ENCODE data around the gene NXN. TPM values are rescaled to one million over a fixed set of nuclear protein-coding genes. Genes with fewer than 3 reads are reported as not detected.
"Not testable (repeated sequence)": the region's sequence is repeated elsewhere in the genome, so short reads cannot be mapped to it uniquely, and the experiment has no call there.

The NXN gene
- total RNA-seq, 2 donors from 2014 or later: 24.4 TPM

- 76% methylated on average over 19 of the region's 19 CpGs for WGBS, 2 donors
These were observed 149.2 kb downstream of the NXN start for GRCh38 chr17:830381-830780.

GRCh38 chr17:829614-830013 is 150.0 kb downstream of the NXN start:
- H3K4me1 ChIP-seq; H3K9me3 ChIP-seq; H3K4me3 ChIP-seq; H3K27me3 ChIP-seq; DNase-seq; H3K27ac ChIP-seq; H3K36me3 ChIP-seq (replicated peaks in 1 of 2; ENCODE audit: insufficient read depth in 1 of 2, low read depth in 2 of 2); ATAC-seq; intact Hi-C loops (cut with DNase I): not testable (repeated sequence)
- WGBS, 2 donors: 68 to 73% methylated on average over 3 of the region's 3 CpGs

More at GRCh38 chr17:830381-830780, 149.2 kb downstream of the NXN start:
- Histone ChIP-seq H3K27me3 (no peaks in the 10 kb centered on the region), H3K4me1 (no peaks in the 10 kb centered on the region), H3K9me3 (no peaks in the 10 kb centered on the region), H3K27ac (no peak overlapping the region), H3K36me3 (replicated peaks in 1 of 2; ENCODE audit: insufficient read depth in 1 of 2, low read depth in 2 of 2) (no peaks in the 10 kb centered on the region), H3K4me3 (no peak overlapping the region)
- no peak for ATAC-seq
- intact Hi-C loops (cut with DNase I): no loop called here
- TF ChIP-seq CTCF (IDR thresholded peaks at IDR 0.05) (no peak), POLR2A (IDR thresholded peaks at IDR 0.05) (no peak)
- DNase-seq: no peak

- ATAC-seq: no peak
- Histone ChIP-seq H3K27ac (no peak overlapping the region), H3K9me3 (no peaks in the 10 kb centered on the region), H3K4me1 (no peaks in the 10 kb centered on the region), H3K27me3 (no peaks in the 10 kb centered on the region), H3K4me3 (no peak overlapping the region), H3K36me3 (replicated peaks in 1 of 2; ENCODE audit: insufficient read depth in 1 of 2, low read depth in 2 of 2) (no peaks in the 10 kb centered on the region)
- WGBS, 2 donors: 87 to 89% methylated on average over 5 of the region's 5 CpGs
- intact Hi-C loops (cut with DNase I): no loop called here
- no peak for DNase-seq
- no peak for TF ChIP-seq POLR2A (IDR thresholded peaks at IDR 0.05)
- TF ChIP-seq CTCF (IDR thresholded peaks at IDR 0.05): no peak
These were observed 150.8 kb downstream of the NXN start for GRCh38 chr17:828761-829160.

- Histone ChIP-seq H3K4me3 (no peak overlapping the region), H3K4me1 (no peaks in the 10 kb centered on the region), H3K36me3 (replicated peaks in 1 of 2; ENCODE audit: insufficient read depth in 1 of 2, low read depth in 2 of 2) (peaks cover 0 to 3% of the 10 kb centered on the region in 2 donors), H3K27ac (no peak overlapping the region), H3K27me3 (no peaks in the 10 kb centered on the region), H3K9me3 (no peaks in the 10 kb centered on the region)
- WGBS, 2 donors: 91 to 93% methylated on average over 16 to 21 of the region's 21 CpGs
- intact Hi-C loops (cut with DNase I): no loop called here
- TF ChIP-seq POLR2A (IDR thresholded peaks at IDR 0.05): no peak
- no peak for TF ChIP-seq CTCF (IDR thresholded peaks at IDR 0.05)
- no peak for ATAC-seq
- DNase-seq: no peak
These were observed 152.8 kb downstream of the NXN start for GRCh38 chr17:826778-827177.

- WGBS, 2 donors: 82 to 85% methylated on average over 17 of the region's 17 CpGs
- intact Hi-C loops (cut with DNase I): no loop called here
- no peak for ATAC-seq
- Histone ChIP-seq H3K27ac (no peak overlapping the region), H3K36me3 (replicated peaks in 1 of 2; ENCODE audit: insufficient read depth in 1 of 2, low read depth in 2 of 2) (peaks cover 0 to 3% of the 10 kb centered on the region in 2 donors), H3K27me3 (no peaks in the 10 kb centered on the region), H3K4me3 (no peak overlapping the region), H3K9me3 (no peaks in the 10 kb centered on the region), H3K4me1 (no peaks in the 10 kb centered on the region)
- DNase-seq: no peak
- TF ChIP-seq POLR2A (IDR thresholded peaks at IDR 0.05) (no peak), CTCF (IDR thresholded peaks at IDR 0.05) (no peak)
These were observed 154.4 kb downstream of the NXN start for GRCh38 chr17:825216-825615.
